NCI-H187 treated with DMSO at 0.1 percent for 48 hours (cell line): ENCODE measurements around the gene FAM110A.
"Not testable (repeated sequence)": the region's sequence is repeated elsewhere in the genome, so short reads cannot be mapped to it uniquely, and the experiment has no call there.

Source experiments
- DNase-seq: peaks from one replicate; lab custom pipeline; 2025; lab: John Stamatoyannopoulos, UW

Gene FAM110A

DNA sequence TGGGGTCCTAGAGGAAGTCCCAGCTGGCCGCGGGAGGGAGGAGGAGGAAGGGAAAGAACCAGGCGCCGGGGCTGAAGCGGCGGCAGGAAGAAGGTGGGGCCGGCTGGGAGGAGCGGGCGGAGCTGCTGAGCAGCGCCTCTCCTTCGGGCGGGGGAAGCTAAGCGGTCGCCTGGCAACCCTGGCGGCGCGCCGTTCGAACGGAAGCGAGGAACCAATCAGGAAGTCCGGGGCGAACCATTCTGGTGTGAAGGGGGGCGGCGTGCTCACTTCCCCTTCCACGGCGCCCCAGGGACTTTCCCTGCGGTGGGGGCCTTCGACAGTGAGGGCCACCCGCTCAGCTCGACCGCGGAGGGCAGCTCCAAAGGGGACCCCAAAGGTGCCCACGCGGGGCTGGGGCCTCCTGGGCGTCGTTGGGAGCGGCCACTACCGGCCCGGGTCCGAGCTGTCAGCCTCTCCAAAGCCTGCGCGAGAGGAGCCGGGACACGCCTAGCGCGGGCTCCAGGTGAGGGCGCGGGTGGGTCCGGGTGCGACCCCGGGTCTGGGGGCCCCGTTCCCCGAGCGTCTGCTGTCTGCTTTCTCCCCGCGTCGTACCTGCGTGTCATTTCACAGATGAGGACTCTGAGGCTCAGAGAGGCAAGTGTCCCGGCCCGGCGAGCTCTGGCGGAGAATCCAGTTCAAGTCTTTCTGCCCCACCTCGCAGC lies at the start of gene FAM110A:
Gene FAM110A, plus strand, starts transcription at position 266 of the 701 bp plus-strand sequence. CDS start 11,090 bp downstream, outside the sequence.
- peak; percentile 71 for DNase-seq

GRCh38 chr20:787825-788224 lies 45.7 kb upstream of the FAM110A start:
- no peak for DNase-seq

GRCh38 chr20:791056-791455 lies 42.5 kb upstream of the FAM110A start:
- DNase-seq, result no peak

GRCh38 chr20:792248-792647 lies 41.3 kb upstream of the FAM110A start:
- no peak for DNase-seq

DNA sequence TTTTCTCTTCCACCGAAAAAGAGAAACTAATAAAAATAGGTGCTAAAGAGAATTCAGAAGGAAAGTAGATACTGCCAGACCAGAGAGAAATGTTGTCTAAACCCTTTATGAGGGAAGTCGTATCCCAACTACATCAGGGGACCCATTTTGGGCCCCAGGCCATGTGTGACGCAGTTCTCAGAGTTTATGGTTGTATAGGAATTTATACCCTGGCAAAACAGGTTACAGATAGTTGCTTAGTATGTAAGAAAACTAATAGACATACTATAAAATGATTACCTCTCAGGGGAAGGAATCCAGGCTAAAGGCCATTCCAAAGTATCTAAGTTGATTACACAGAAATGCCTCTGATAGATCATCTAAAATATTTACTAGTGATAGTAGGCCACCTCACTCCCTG lies 36.6 kb upstream of the FAM110A start:
- DNase-seq, result no peak

GRCh38 chr20:798746-799145 lies 34.8 kb upstream of the FAM110A start:
- DNase-seq, result not testable (repeated sequence)

DNA sequence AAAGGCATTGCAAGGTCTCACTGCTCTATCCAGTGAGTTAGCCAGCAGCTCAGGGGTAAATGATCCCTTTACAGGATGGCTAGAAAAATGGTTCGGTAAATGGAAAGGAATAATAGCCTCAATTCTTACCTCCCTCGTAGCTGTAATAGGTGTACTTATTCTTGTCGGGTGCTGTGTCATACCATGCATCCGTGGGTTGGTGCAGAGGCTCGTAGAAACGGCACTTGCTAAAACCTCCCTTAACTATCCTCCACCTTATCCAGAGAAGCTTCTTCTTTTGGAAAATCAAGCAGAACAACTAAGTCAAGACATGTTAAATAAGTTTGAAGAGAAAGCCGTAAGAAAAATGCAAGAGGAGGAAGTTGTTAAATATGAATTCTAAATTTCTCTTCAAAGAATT lies 33.5 kb upstream of the FAM110A start:
- not testable (repeated sequence) for DNase-seq

GRCh38 chr20:801678-802077 lies 31.8 kb upstream of the FAM110A start:
- DNase-seq, result no peak

DNA sequence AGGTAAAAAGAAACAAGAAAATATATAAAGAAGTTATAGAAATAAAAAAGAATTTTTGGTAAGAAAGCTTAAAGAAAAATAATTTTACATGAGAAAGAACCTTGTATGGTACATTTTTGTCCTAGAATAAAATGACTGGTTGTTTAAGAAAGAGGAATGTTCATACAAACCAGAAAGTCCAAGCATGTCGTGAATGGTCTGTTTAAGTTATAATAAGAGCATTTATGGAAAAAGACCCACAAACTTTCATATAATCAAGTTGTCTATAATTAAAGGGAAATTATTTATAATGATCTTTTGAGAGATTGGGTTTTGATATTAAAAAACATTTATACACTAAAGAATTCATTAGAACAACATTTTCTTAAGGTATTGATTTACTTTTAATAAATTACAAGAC lies 27.8 kb upstream of the FAM110A start:
- no peak for DNase-seq

DNA sequence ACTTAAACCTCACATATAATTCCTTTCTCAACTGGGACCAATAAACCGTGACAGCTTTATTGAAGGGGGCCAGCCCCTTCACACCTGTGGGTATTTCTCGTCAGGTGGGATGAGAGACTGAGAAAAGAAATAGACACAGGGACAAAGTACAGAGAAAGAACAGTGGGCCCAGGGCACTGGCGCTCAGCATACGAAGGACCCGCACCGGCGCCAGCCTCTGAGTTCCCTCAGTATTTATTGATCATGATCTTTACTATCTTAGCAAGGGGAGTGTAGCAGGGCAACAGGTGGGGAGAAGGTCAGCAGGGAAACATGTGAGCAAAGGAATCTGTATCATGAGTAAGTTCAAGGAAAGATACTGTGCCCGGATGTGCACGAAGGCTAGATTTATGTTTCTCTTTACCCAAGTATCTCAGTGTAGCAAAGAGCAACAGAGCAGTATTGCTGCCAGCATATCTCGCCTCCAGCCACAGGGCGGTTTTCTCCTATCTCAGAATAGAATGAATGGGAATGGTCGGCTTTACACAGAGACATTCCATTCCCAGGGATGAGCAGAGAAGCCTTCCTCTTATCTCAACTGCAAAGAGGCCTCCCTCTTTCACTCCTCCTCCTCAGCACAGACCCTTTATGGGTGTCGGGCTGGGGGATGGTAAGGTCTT lies 21.6 kb upstream of the FAM110A start:
- not testable (repeated sequence) for DNase-seq

DNA sequence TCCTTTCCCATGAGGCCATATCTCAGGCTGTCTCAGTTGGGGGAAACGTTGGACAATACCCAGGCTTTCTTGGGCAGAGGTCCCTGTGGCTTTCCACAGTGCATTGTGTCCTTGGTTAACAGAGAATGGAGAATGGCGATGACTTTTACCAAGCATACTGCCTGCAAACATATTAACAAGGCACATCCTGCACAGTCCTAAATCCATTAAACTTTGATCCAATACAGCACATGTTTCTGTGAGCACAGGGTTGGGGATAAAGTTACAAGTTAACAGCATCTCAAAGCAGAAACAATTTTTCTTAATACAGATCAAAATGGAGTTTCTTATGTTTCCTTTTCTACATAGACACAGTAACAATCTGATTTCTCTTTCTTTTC lies 21.1 kb upstream of the FAM110A start:
- not testable (repeated sequence) for DNase-seq

- no peak for DNase-seq
These were observed 20.1 kb upstream of the FAM110A start for GRCh38 chr20:813390-813789.

GRCh38 chr20:815226-815625 lies 18.3 kb upstream of the FAM110A start:
- DNase-seq, result no peak

DNA sequence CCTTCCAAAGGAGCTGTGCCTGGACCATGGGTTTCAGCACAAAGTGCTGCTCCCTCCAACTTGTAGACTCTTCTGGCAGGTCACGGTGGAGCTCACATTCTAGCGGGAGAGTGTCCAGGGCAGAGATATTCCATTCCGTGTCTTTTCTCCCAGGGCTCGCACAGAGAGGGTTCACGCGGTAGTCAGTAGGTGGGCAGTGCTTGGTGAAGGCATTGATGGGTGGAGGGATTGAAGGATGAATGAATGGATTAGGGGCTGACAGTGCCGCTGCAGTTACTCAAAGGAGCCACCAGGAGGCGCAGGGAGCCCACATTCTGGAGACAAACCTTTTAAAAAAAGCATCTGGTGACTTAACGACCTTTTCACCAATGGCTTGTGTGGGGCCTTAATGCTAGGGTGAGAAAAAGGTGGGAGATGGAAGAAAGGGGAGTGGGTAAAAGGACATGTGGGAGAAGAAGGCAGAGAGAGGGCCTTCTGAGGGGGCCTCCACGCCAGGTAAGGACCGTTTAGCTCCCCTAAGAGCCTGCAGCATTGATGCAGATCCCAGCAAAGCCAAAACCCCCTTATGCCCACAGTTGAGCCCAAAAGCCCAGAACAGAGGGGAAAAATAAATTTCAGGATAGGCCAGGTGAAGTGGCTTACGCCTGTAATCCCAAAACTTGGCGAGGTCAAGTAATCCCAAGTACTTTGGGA lies 17.5 kb upstream of the FAM110A start:
- peak; percentile 36 for DNase-seq

- DNase-seq, result no peak
These were observed 15.4 kb upstream of the FAM110A start for GRCh38 chr20:818001-818664.

- DNase-seq, result no peak
These were observed 13.7 kb upstream of the FAM110A start for GRCh38 chr20:819680-820322.

GRCh38 chr20:820323-820953 lies 13.1 kb upstream of the FAM110A start:
- DNase-seq, result no peak

- no peak for DNase-seq
These were observed 12.3 kb upstream of the FAM110A start for GRCh38 chr20:821046-821730.

DNA sequence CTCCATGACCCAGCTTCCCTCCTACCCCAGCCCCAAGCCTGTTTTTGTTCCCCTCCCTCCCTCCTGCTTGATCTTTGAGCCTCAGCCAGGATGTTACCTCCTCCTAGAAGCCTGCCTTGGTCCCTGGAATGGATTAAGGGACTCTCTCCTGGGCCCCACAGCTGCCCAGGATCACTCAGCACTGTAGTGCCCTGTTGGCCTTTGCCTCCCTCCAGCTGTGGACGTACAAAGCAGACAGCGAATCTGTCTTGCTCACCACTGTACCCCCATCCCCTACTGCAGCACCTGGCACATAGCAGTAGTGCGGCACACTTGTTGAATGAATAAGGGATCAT lies 11.8 kb upstream of the FAM110A start:
- DNase-seq, result no peak

DNA sequence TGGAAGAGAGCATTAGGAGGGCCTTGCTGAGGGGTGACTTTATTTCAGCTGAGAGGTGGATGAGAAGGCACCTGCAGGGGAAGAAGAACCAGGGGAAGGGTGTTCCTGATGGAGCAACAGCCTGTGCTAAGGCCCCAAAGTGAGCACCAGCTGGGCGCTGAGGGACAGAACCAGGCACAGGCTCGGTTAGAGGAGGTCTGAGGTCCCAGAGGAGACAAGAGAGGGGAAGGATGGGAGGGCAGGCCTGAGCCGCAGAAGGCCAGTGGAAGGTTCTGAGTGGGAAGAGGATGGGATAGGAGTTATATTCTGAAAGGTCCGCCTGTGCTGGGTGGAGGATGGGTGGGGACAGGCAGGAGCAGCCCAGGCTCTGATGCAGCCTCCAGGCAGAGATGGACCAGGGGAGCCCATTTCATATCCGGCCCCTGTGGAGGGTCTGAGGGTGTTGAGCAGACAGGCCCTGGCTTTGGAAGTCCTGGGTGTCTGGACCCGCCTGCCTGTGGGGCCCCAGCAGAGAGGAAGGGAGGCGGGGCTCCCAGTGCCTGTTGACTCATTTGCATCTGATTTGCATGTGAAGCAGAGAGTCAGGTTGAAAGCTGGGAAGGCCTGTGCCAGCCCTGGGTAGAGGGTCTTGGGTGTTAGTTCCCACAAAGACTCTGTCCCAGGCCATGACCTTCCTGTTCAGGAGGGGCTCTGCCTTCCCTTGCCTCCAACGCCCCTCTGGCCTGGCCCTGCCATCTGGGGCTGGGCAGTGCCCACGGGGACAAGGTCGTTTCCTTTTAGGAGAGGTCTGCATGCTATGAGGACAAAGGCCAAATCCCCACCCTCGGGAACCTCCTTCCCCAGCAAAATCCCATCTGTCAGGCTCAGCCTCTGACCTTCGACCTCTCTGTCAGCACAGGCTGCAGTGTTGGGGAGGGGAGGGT lies 10.6 kb upstream of the FAM110A start:
- no peak for DNase-seq
